Brain microvascular endothelial cell (primary cell): ENCODE results near the gene DCC.
"Not testable (repeated sequence)": the region's sequence is repeated elsewhere in the genome, so short reads cannot be mapped to it uniquely, and the experiment has no call there.

Experiments
- DNase-seq: peaks from one replicate; pipeline ENCODE4 v3.0.0-alpha.2; 2020
- H3K27ac ChIP-seq: fragments of 250-450 bp; sonication (Bioruptor Pico); 2 replicates; pipeline ENCODE4 v1.5.1; 2020; ENCODE audit warnings: mild to moderate bottlenecking, moderate library complexity
- H3K27me3 ChIP-seq: fragments of 250-450 bp; sonication (Bioruptor Pico); replicated peaks from 2 replicates; pipeline ENCODE4 v1.5.1; 2020; ENCODE audit warnings: mild to moderate bottlenecking
- H3K36me3 ChIP-seq: fragments of 250-450 bp; sonication (Bioruptor Pico); replicated peaks from 2 replicates; pipeline ENCODE4 v1.5.1; 2020; ENCODE audit warnings: mild to moderate bottlenecking
- H3K4me3 ChIP-seq: 2 replicates; pipeline ENCODE4 v1.5.1; 2011; ENCODE audit warnings: low read depth, mild to moderate bottlenecking, control low read depth, low read length, moderate library complexity
- CTCF ChIP-seq: IDR thresholded peaks from 2 replicates; pipeline ENCODE4 v1.5.1; 2011; ENCODE audit warnings: low read depth, mild to moderate bottlenecking, moderate library complexity, low read length, control low read depth, inconsistent platforms; ENCODE audit errors: missing control alignments
- in situ Hi-C: cut with HindIII; loops from 2 replicates; pipeline ENCODE4 v1.10.0; 2017; ENCODE audit warnings: low sequenced_read_pairs, low pct_ligation_motif_present

Gene DCC

GRCh38 chr18:53451902-53452301 lies 1111.9 kb downstream of the DCC start:
- DNase-seq, result no peak
- Histone ChIP-seq H3K4me3 (no peak overlapping the region), H3K36me3 (no peaks in the 10 kb centered on the region), H3K27ac (no peak overlapping the region), H3K27me3 (no peaks in the 10 kb centered on the region)
- in situ Hi-C loops, result no loop called here
- no peak for TF ChIP-seq CTCF

- DNase-seq, result no peak
- Histone ChIP-seq H3K27ac (no peak overlapping the region), H3K4me3 (no peak overlapping the region), H3K27me3 (no peaks in the 10 kb centered on the region), H3K36me3 (no peaks in the 10 kb centered on the region)
- TF ChIP-seq CTCF, result no peak
- in situ Hi-C loops, result no loop called here
Measured at GRCh38 chr18:53457068-53457467, 1117.1 kb downstream of the DCC start.

GRCh38 chr18:53458268-53458667 lies 1118.3 kb downstream of the DCC start:
- in situ Hi-C loops, result no loop called here
- no peak for DNase-seq
- Histone ChIP-seq H3K27ac (no peak overlapping the region), H3K36me3 (no peaks in the 10 kb centered on the region), H3K27me3 (no peaks in the 10 kb centered on the region), H3K4me3 (no peak overlapping the region)
- TF ChIP-seq CTCF, result no peak

GRCh38 chr18:53458944-53459580 lies 1119.1 kb downstream of the DCC start:
- DNase-seq, result no peak
- no peak overlapping the region for H3K27ac ChIP-seq
- H3K36me3 ChIP-seq, result no peaks in the 10 kb centered on the region
- no peak for TF ChIP-seq CTCF
- H3K27me3 ChIP-seq, result no peaks in the 10 kb centered on the region
- H3K4me3 ChIP-seq, result no peak overlapping the region
- in situ Hi-C loops, result no loop called here

GRCh38 chr18:53467756-53468155 lies 1127.8 kb downstream of the DCC start:
- Histone ChIP-seq H3K4me3 (no peak overlapping the region), H3K27ac (no peak overlapping the region), H3K27me3 (no peaks in the 10 kb centered on the region), H3K36me3 (no peaks in the 10 kb centered on the region)
- no peak for DNase-seq
- in situ Hi-C loops, result no loop called here
- no peak for TF ChIP-seq CTCF

- H3K36me3 ChIP-seq, H3K4me3 ChIP-seq, H3K27me3 ChIP-seq, in situ Hi-C loops, DNase-seq, H3K27ac ChIP-seq: not testable (repeated sequence)
Measured at GRCh38 chr18:53468173-53468572, 1128.2 kb downstream of the DCC start.
